LNCaP clone FGC (cell line): ENCODE results near the gene CUEDC1.

Experiments
- DNase-seq: peaks from one replicate; pipeline ENCODE4 v3.0.0-alpha.2; 2011; ENCODE audit warnings: low read depth
- H3K4me3 ChIP-seq: 2 replicates; pipeline ENCODE4 v1.5.1; 2011; ENCODE audit warnings: mild to moderate bottlenecking, low read depth, low read length, control low read depth
- CTCF ChIP-seq: IDR thresholded peaks from 2 replicates; pipeline ENCODE4 v1.5.1; 2012; ENCODE audit warnings: mild to moderate bottlenecking; ENCODE audit not compliant: control insufficient read depth, insufficient read depth; ENCODE audit errors: extremely low read depth

The CUEDC1 gene

GRCh38 chr17:57906910-57907309, 48.3 kb downstream of the CUEDC1 start:
- H3K4me3 ChIP-seq: no peak overlapping the region
- no peak for DNase-seq
- TF ChIP-seq CTCF: no peak

GRCh38 chr17:57905875-57906455, 49.2 kb downstream of the CUEDC1 start:
- DNase-seq: no peak
- H3K4me3 ChIP-seq: no peak overlapping the region
- no peak for TF ChIP-seq CTCF

- no peak overlapping the region for H3K4me3 ChIP-seq
- TF ChIP-seq CTCF: no peak
- DNase-seq: no peak
Observed at GRCh38 chr17:57903961-57904360, 51.3 kb downstream of the CUEDC1 start.

- no peak for TF ChIP-seq CTCF
- no peak overlapping the region for H3K4me3 ChIP-seq
- DNase-seq: peak; percentile 67
Observed at GRCh38 chr17:57902800-57903759, 52.1 kb downstream of the CUEDC1 start.

- DNase-seq: no peak
- no peak overlapping the region for H3K4me3 ChIP-seq
- no peak for TF ChIP-seq CTCF
Observed at GRCh38 chr17:57902117-57902799, 53.0 kb downstream of the CUEDC1 start.

- no peak for TF ChIP-seq CTCF
- peak; percentile 99 for DNase-seq
- H3K4me3 ChIP-seq: no peak overlapping the region
Observed at GRCh38 chr17:57900991-57901743, 54.0 kb downstream of the CUEDC1 start.
